Raji (cell line): ENCODE measurements around the gene FAM32A.
A peak's percentile ranks its signal among the peaks of the same experiment; 100 is the strongest.

Source experiments
- POLR2A ChIP-seq: IDR thresholded peaks from 2 replicates; pipeline ENCODE4 v1.6.1; 2011; ENCODE audit warnings: low read depth, low read length, control low read depth; ENCODE audit not compliant: insufficient read depth

The FAM32A gene

GRCh38 chr19:16185123-16185767 lies at the start of gene FAM32A:
Gene FAM32A (plus strand): TSS chr19:16185410. CDS start chr19:16185443, 33 bp downstream.
- peak; percentile 83 for TF ChIP-seq POLR2A

- TF ChIP-seq POLR2A = no peak
Measured at GRCh38 chr19:16135430-16136127, 49.6 kb upstream of the FAM32A start.

GRCh38 chr19:16136185-16136999 lies 48.8 kb upstream of the FAM32A start:
- TF ChIP-seq POLR2A = no peak

- TF ChIP-seq POLR2A = no peak
Measured at GRCh38 chr19:16139752-16140151, 45.5 kb upstream of the FAM32A start.

GRCh38 chr19:16141043-16141442 lies 44.2 kb upstream of the FAM32A start:
- peak; percentile 43 for TF ChIP-seq POLR2A

- no peak for TF ChIP-seq POLR2A
Measured at GRCh38 chr19:16142032-16142580, 43.1 kb upstream of the FAM32A start.

GRCh38 chr19:16143399-16144215 lies 41.6 kb upstream of the FAM32A start, which contains the start of gene HSH2D:
Gene HSH2D (plus strand): TSS chr19:16143685. CDS start chr19:16148751, 5,066 bp downstream.
- TF ChIP-seq POLR2A = peak; percentile 94

- no peak for TF ChIP-seq POLR2A
Measured at GRCh38 chr19:16144216-16144581, 41.0 kb upstream of the FAM32A start.

- no peak for TF ChIP-seq POLR2A
Measured at GRCh38 chr19:16146112-16146511, 39.1 kb upstream of the FAM32A start.

- no peak for TF ChIP-seq POLR2A
Measured at GRCh38 chr19:16148443-16149229, 36.6 kb upstream of the FAM32A start.

GRCh38 chr19:16153582-16154336 lies 31.5 kb upstream of the FAM32A start:
- TF ChIP-seq POLR2A = no peak

GRCh38 chr19:16154557-16154956 lies 30.7 kb upstream of the FAM32A start:
- TF ChIP-seq POLR2A = no peak

GRCh38 chr19:16155128-16155527 lies 30.1 kb upstream of the FAM32A start:
- no peak for TF ChIP-seq POLR2A
